GM12878 (cell line): ENCODE data around the gene MRPL1. TPM values are rescaled to one million over a fixed set of nuclear protein-coding genes. Genes with fewer than 3 reads are reported as not detected.

Experiments
- ATAC-seq: fragments of 200-7000 bp; cut with Tn5 transposase; 3 replicates; pipeline ENCODE4 v1.9.1; 2020; ENCODE audit warnings: mild to moderate bottlenecking, moderate library complexity
- BruUV-seq: library from RNA; stranded (reverse); fragments of 400-500 nt; replicated peaks from 2 replicates; lab custom pipeline; 2021; lab: Mats Ljungman, UMichigan
- CTCF ChIA-PET: fragments of 300-600 bp; sonication (Branson Sonifier 250); formaldehyde crosslinking; extraction: SDS; loops from one replicate; lab custom pipeline; 2021; ENCODE audit warnings: inconsistent platforms; lab: Yijun Ruan, JAX
- POLR2A ChIA-PET: fragments of 350-600 bp; formaldehyde crosslinking; extraction: SDS; loops from one replicate; lab custom pipeline; 2021; ENCODE audit warnings: inconsistent platforms; lab: Charles Lee
- RAD21 ChIA-PET: fragments of 300-600 bp; sonication (Branson Sonifier 250); formaldehyde crosslinking; loops from one replicate; lab custom pipeline; 2023; ENCODE audit warnings: antibody characterized with exemption; ENCODE audit not compliant: unreplicated experiment; lab: Charles Lee
- SMC1A ChIA-PET: fragments of 300-600 bp; sonication (Branson Sonifier 250); formaldehyde crosslinking; loops from one replicate; lab custom pipeline; 2023; ENCODE audit not compliant: unreplicated experiment, uncharacterized antibody; lab: Charles Lee
- DNase-seq: peaks from one replicate; pipeline ENCODE4 v3.0.0-alpha.2; 2011; ENCODE audit warnings: low read depth, low spot score
- FAIRE-seq: peaks from 3 replicates; lab custom pipeline; 2011; peaks lifted over from hg19 to GRCh38; lab: Jason Lieb, UNC
- H2AFZ ChIP-seq: 2 replicates; pipeline ENCODE4 v1.6.0; 2011; ENCODE audit warnings: low read depth, low read length, control low read depth; ENCODE audit not compliant: control insufficient read depth
- H3K27ac ChIP-seq: 2 replicates; pipeline ENCODE4 v1.5.1; 2011; ENCODE audit warnings: control low read depth; ENCODE audit not compliant: control insufficient read depth, insufficient read depth
- H3K27me3 ChIP-seq, 2 experiments: replicated peaks in 1 of 2; 2 replicates each; pipeline versions ENCODE4 v1.6.0 to v1.6.1; 2011; ENCODE audit warnings: low read length in 1 of 2; ENCODE audit not compliant: control insufficient read depth in 2 of 2, insufficient read depth in 2 of 2
- H3K36me3 ChIP-seq, 2 experiments: 2 replicates each; pipeline ENCODE4 v1.5.1; 2011; ENCODE audit warnings: low read length in 1 of 2; ENCODE audit not compliant: control insufficient read depth in 2 of 2, insufficient read depth in 2 of 2
- H3K4me1 ChIP-seq: 2 replicates; pipeline ENCODE4 v1.6.1; 2011; ENCODE audit warnings: mild to moderate bottlenecking, low read length, moderate library complexity, mixed read lengths; ENCODE audit not compliant: control insufficient read depth, insufficient read depth
- H3K4me2 ChIP-seq: 2 replicates; pipeline ENCODE4 v1.6.0; 2011; ENCODE audit warnings: control low read depth; ENCODE audit not compliant: control insufficient read depth, insufficient read depth
- H3K4me3 ChIP-seq: fragments of 200-600 bp; sonication (generic); 2 replicates; pipeline ENCODE4 v1.5.1; 2016
- H3K79me2 ChIP-seq: 2 replicates; pipeline ENCODE4 v1.6.0; 2011; ENCODE audit warnings: low read length; ENCODE audit not compliant: control insufficient read depth, insufficient read depth
- H3K9ac ChIP-seq: 2 replicates; pipeline ENCODE4 v1.8.0; 2011; ENCODE audit warnings: low read length, control low read depth, mixed read lengths; ENCODE audit not compliant: control insufficient read depth, insufficient read depth
- H3K9me3 ChIP-seq: replicated peaks from 3 replicates; pipeline ENCODE4 v1.5.1; 2011; ENCODE audit warnings: mild to moderate bottlenecking, low read length; ENCODE audit not compliant: control insufficient read depth, insufficient read depth
- H4K20me1 ChIP-seq: 2 replicates; pipeline ENCODE4 v1.6.0; 2011; ENCODE audit not compliant: control insufficient read depth, insufficient read depth
- BRCA1 ChIP-seq: IDR thresholded peaks from 2 replicates; pipeline ENCODE4 v1.6.1; 2011; ENCODE audit warnings: low read depth, low read length, improper control_type of control experiment
- CREB1 ChIP-seq: IDR thresholded peaks from 2 replicates; pipeline ENCODE4 v1.6.1; 2012; ENCODE audit warnings: low read depth, mild to moderate bottlenecking, inconsistent platforms
- MTA2 ChIP-seq: fragments of 450-650 bp; IDR thresholded peaks from 2 replicates; pipeline ENCODE4 v1.6.1; 2016; ENCODE audit warnings: low read depth, mild to moderate bottlenecking, moderate library complexity
- POLR2AphosphoS2 ChIP-seq: IDR thresholded peaks from 2 replicates; pipeline ENCODE4 v1.6.1; 2011; ENCODE audit warnings: low read depth, mild to moderate bottlenecking, low read length, improper control_type of control experiment, moderate library complexity
- SREBF2 ChIP-seq: IDR thresholded peaks from 2 replicates; pipeline ENCODE4 v1.6.1; 2012; ENCODE audit warnings: mild to moderate bottlenecking, low read length
- SRF ChIP-seq, 2 experiments: IDR thresholded peaks; 2 replicates each; pipeline ENCODE4 v1.6.1; 2011; ENCODE audit warnings: low read depth in 2 of 2, low read length in 2 of 2, mild to moderate bottlenecking in 1 of 2, moderate library complexity in 1 of 2
- STAT1 ChIP-seq: fragments of 450-650 bp; conservative IDR thresholded peaks from 2 replicates; pipeline ENCODE4 v1.6.1; 2014; ENCODE audit warnings: antibody characterized with exemption, mild to moderate bottlenecking
- YY1 ChIP-seq: IDR thresholded peaks from 2 replicates; pipeline ENCODE4 v1.6.1; 2011; ENCODE audit warnings: low read depth, mild to moderate bottlenecking, low read length
- WGBS: methylation state at CpG from one replicate; pipeline ENCODE4 v1.1.6; 2016; ENCODE audit warnings: low lambda C conversion rate; ENCODE audit not compliant: insufficient replicate concordance, insufficient coverage; ENCODE audit errors: missing lambda C conversion rate; 5-methylcytosine and 5-hydroxymethylcytosine counted together
- in situ Hi-C: fragments of 300-500 bp; cut with MboI; formaldehyde crosslinking; loops from 9 replicates; pipeline ENCODE4 v1.14.3; 2018; ENCODE audit warnings: mixed read lengths
- intact Hi-C: fragments of 100-400 bp; cut with micrococcal nuclease; formaldehyde crosslinking; loops from one replicate; pipeline ENCODE4 v1.14.2; 2022; ENCODE audit not compliant: unreplicated experiment
- polyA plus RNA-seq, 11 experiments: library from polyadenylated mRNA; depleted of rRNA in 4 of 11; unstranded in 6 of 11; stranded (reverse) in 5 of 11; fragments of >200 nt; fragmentation: Nextera tagmentation in 4 of 11; fragmentation: Illumina TruSeq in 1 of 11; extraction: Ambion mirVana in 4 of 11; extraction: Trizol in 1 of 11; gene quantifications; 1 replicate in 1 of 11; 2 replicates in 10 of 11; pipeline versions ENCODE4 v1.2.1 to v1.2.3, GENCODE V29; 2011 to 2016; ENCODE audit warnings: inconsistent platforms in 2 of 11, missing spikeins in 2 of 11, low read depth in 1 of 11
- total RNA-seq, 4 experiments: library from RNA; depleted of rRNA in 3 of 4; stranded (reverse); fragments of >200 nt in 3 of 4; fragmentation: Illumina TruSeq in 1 of 4; extraction: Trizol in 1 of 4; gene quantifications; 2 replicates each; pipeline versions ENCODE4 v1.2.1 to v1.2.3, GENCODE V29; 2013 to 2021
- TF ChIP-seq, protein P1 (sequence below): fragments of 450-650 bp; IDR thresholded peaks from 2 replicates; pipeline ENCODE4 v1.6.1; 2016; ENCODE audit warnings: mild to moderate bottlenecking
- TF ChIP-seq, protein P2 (sequence below): IDR thresholded peaks from 2 replicates; pipeline ENCODE4 v1.6.1; 2012; ENCODE audit warnings: mild to moderate bottlenecking, low read depth, low read length
- TF ChIP-seq, protein P3 (sequence below), 3 experiments: IDR thresholded peaks in 2 of 3; conservative IDR thresholded peaks in 1 of 3; 2 replicates each; pipeline ENCODE4 v1.5.1; 2011; ENCODE audit warnings: low read depth in 3 of 3, low read length in 3 of 3, mild to moderate bottlenecking in 3 of 3, control low read depth in 2 of 3, moderate library complexity in 2 of 3, inconsistent platforms in 1 of 3, mixed read lengths in 1 of 3; ENCODE audit not compliant: control insufficient read depth in 2 of 3, insufficient read depth in 1 of 3; ENCODE audit errors: extremely low read depth in 1 of 3
- TF ChIP-seq, protein P4 (sequence below): IDR thresholded peaks from 2 replicates; pipeline ENCODE4 v1.6.1; 2011; ENCODE audit warnings: borderline replicate concordance, low read depth, mild to moderate bottlenecking, moderate library complexity, mixed read lengths, low read length; ENCODE audit not compliant: insufficient read depth; ENCODE audit errors: extremely low read length
- TF ChIP-seq, protein P5 (sequence below): IDR thresholded peaks from 2 replicates; pipeline ENCODE4 v1.6.1; 2011; ENCODE audit warnings: low read depth, mild to moderate bottlenecking, low read length, moderate library complexity, borderline replicate concordance; ENCODE audit errors: extremely low read depth
- TF ChIP-seq, protein P6 (sequence below): IDR thresholded peaks from 2 replicates; pipeline ENCODE4 v1.6.1; 2012; ENCODE audit warnings: low read length, inconsistent platforms

The MRPL1 gene
- total and polyA plus RNA-seq, 10 of the 15 experiments (the other 5 are each of a cell fraction or from before 2014, with no cell fraction given) = 20.2 to 35.7 (median 28.2) TPM

DNA sequence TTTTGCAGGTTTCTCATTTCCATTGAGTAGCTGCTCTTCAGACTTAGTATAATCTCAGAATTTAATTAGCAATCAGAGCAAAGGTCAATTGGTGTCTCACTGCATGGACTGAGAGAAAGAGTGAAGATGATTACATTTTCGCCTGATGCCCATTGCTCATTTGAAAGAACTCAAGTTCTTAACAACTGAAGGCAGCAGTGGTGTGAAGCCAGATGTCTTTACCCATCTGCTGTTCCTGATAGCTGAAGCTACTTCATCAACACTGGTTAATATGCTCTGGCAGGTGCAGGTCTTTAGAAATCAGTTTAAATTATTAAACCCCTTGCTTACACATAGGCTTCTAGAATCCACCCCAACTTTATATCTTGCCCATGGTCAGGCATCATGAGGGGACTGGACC, 130.0 kb downstream of the MRPL1 start:
- no TSS peak for BruUV-seq
- RAD21 ChIA-PET = interaction anchor here (1.4 kb wide), 1 partner anchor 67 kb away, joined by 3 read pairs; no protein-coding TSS in a partner anchor
- no peak overlapping the region for H2AFZ ChIP-seq
- FAIRE-seq = no peak
- no peak overlapping the region for H3K4me2 ChIP-seq
- CTCF ChIA-PET = interaction anchor here (2.3 kb wide), 1 partner anchor 53 kb away, joined by 8 read pairs; no protein-coding TSS in a partner anchor
- H3K4me3 ChIP-seq = no peak overlapping the region
- H3K27me3 ChIP-seq = 0 out of 4 replicates have a peak, but pooled peaks cover 0 to 2% of the 10 kb centered on the region in 2 experiments
- intact Hi-C loops = no loop called here
- H3K9ac ChIP-seq = no peak overlapping the region
- ATAC-seq = no peak
- no peaks in the 10 kb centered on the region for H4K20me1 ChIP-seq
- H3K4me1 ChIP-seq = no peaks in the 10 kb centered on the region
- POLR2A ChIA-PET = no interaction called here
- H3K36me3 ChIP-seq = no peaks in the 10 kb centered on the region
- in situ Hi-C loops = no loop called here
- H3K9me3 ChIP-seq = no peaks in the 10 kb centered on the region
- SMC1A ChIA-PET = interaction anchor here (0.8 kb wide), 1 partner anchor 9 kb away, joined by 3 read pairs; no protein-coding TSS in a partner anchor
- WGBS = 6% methylated on average over 1 of the region's 1 CpG
- DNase-seq = no peak
- no peaks in the 10 kb centered on the region for H3K79me2 ChIP-seq
- no peak overlapping the region for H3K27ac ChIP-seq
- TF ChIP-seq, protein P1, sequence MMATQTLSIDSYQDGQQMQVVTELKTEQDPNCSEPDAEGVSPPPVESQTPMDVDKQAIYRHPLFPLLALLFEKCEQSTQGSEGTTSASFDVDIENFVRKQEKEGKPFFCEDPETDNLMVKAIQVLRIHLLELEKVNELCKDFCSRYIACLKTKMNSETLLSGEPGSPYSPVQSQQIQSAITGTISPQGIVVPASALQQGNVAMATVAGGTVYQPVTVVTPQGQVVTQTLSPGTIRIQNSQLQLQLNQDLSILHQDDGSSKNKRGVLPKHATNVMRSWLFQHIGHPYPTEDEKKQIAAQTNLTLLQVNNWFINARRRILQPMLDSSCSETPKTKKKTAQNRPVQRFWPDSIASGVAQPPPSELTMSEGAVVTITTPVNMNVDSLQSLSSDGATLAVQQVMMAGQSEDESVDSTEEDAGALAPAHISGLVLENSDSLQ = no peak
- TF ChIP-seq, protein P2, sequence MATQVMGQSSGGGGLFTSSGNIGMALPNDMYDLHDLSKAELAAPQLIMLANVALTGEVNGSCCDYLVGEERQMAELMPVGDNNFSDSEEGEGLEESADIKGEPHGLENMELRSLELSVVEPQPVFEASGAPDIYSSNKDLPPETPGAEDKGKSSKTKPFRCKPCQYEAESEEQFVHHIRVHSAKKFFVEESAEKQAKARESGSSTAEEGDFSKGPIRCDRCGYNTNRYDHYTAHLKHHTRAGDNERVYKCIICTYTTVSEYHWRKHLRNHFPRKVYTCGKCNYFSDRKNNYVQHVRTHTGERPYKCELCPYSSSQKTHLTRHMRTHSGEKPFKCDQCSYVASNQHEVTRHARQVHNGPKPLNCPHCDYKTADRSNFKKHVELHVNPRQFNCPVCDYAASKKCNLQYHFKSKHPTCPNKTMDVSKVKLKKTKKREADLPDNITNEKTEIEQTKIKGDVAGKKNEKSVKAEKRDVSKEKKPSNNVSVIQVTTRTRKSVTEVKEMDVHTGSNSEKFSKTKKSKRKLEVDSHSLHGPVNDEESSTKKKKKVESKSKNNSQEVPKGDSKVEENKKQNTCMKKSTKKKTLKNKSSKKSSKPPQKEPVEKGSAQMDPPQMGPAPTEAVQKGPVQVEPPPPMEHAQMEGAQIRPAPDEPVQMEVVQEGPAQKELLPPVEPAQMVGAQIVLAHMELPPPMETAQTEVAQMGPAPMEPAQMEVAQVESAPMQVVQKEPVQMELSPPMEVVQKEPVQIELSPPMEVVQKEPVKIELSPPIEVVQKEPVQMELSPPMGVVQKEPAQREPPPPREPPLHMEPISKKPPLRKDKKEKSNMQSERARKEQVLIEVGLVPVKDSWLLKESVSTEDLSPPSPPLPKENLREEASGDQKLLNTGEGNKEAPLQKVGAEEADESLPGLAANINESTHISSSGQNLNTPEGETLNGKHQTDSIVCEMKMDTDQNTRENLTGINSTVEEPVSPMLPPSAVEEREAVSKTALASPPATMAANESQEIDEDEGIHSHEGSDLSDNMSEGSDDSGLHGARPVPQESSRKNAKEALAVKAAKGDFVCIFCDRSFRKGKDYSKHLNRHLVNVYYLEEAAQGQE = no peak
- no peak for TF ChIP-seq CREB1
- no peak for TF ChIP-seq SRF (IDR thresholded peaks at IDR 0.05; ENCODE audit: low read depth in 2 of 2, low read length in 2 of 2)
- TF ChIP-seq, protein P3, sequence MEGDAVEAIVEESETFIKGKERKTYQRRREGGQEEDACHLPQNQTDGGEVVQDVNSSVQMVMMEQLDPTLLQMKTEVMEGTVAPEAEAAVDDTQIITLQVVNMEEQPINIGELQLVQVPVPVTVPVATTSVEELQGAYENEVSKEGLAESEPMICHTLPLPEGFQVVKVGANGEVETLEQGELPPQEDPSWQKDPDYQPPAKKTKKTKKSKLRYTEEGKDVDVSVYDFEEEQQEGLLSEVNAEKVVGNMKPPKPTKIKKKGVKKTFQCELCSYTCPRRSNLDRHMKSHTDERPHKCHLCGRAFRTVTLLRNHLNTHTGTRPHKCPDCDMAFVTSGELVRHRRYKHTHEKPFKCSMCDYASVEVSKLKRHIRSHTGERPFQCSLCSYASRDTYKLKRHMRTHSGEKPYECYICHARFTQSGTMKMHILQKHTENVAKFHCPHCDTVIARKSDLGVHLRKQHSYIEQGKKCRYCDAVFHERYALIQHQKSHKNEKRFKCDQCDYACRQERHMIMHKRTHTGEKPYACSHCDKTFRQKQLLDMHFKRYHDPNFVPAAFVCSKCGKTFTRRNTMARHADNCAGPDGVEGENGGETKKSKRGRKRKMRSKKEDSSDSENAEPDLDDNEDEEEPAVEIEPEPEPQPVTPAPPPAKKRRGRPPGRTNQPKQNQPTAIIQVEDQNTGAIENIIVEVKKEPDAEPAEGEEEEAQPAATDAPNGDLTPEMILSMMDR (IDR thresholded peaks at IDR 0.05 in 2 of 3, conservative IDR thresholded peaks at IDR 0.05 in 1 of 3; ENCODE audit: control insufficient read depth in 2 of 3, extremely low read depth in 1 of 3, insufficient read depth in 1 of 3, low read depth in 3 of 3, low read length in 3 of 3) = no peak
- TF ChIP-seq, protein P4, sequence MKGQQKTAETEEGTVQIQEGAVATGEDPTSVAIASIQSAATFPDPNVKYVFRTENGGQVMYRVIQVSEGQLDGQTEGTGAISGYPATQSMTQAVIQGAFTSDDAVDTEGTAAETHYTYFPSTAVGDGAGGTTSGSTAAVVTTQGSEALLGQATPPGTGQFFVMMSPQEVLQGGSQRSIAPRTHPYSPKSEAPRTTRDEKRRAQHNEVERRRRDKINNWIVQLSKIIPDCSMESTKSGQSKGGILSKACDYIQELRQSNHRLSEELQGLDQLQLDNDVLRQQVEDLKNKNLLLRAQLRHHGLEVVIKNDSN = no peak
- no peak for TF ChIP-seq POLR2AphosphoS2
- TF ChIP-seq YY1 = no peak
- TF ChIP-seq, protein P5, sequence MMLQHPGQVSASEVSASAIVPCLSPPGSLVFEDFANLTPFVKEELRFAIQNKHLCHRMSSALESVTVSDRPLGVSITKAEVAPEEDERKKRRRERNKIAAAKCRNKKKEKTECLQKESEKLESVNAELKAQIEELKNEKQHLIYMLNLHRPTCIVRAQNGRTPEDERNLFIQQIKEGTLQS = no peak
- TF ChIP-seq BRCA1 = no peak
- TF ChIP-seq, protein P6, sequence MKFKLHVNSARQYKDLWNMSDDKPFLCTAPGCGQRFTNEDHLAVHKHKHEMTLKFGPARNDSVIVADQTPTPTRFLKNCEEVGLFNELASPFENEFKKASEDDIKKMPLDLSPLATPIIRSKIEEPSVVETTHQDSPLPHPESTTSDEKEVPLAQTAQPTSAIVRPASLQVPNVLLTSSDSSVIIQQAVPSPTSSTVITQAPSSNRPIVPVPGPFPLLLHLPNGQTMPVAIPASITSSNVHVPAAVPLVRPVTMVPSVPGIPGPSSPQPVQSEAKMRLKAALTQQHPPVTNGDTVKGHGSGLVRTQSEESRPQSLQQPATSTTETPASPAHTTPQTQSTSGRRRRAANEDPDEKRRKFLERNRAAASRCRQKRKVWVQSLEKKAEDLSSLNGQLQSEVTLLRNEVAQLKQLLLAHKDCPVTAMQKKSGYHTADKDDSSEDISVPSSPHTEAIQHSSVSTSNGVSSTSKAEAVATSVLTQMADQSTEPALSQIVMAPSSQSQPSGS = no peak
- TF ChIP-seq SREBF2 = no peak
- no peak for TF ChIP-seq MTA2
- no peak for TF ChIP-seq STAT1
